Measurements from ENCODE around the gene MYEOV. TPM values are rescaled to one million over a fixed set of nuclear protein-coding genes. Genes with fewer than 3 reads are reported as not detected.

Gene MYEOV
- total RNA-seq, 1 donor from 2014 or later, result 0.25 TPM

DNA sequence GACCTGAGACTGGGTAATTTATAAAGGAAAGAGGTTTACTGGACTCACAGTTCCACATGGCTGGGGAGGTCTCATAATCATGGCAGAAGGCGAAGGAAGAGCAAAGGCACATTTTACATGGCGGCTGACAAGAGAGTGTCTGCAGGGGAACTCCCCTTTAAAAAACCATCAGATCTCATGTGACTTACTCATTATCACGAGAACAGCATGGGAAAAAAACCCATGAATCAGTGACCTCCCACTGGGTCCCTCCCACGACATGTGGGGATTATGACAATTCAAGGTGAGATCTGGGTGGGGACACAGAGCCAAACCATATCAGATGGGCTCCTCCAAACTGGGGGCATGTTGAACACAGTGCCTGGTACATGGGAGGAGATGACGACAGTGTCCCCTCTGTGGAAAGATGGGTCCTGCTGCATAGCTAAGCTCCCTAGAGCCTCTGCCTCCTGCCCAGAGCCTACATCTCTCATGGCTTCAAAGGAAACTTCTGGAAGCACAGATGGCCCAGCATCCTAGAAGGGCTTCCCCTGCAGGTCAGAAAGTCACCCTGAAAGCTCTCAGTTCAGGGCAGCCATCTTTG lies 46.1 kb downstream of the MYEOV start:
- DNase-seq (ENCODE audit: low read depth), result no peak

DNA sequence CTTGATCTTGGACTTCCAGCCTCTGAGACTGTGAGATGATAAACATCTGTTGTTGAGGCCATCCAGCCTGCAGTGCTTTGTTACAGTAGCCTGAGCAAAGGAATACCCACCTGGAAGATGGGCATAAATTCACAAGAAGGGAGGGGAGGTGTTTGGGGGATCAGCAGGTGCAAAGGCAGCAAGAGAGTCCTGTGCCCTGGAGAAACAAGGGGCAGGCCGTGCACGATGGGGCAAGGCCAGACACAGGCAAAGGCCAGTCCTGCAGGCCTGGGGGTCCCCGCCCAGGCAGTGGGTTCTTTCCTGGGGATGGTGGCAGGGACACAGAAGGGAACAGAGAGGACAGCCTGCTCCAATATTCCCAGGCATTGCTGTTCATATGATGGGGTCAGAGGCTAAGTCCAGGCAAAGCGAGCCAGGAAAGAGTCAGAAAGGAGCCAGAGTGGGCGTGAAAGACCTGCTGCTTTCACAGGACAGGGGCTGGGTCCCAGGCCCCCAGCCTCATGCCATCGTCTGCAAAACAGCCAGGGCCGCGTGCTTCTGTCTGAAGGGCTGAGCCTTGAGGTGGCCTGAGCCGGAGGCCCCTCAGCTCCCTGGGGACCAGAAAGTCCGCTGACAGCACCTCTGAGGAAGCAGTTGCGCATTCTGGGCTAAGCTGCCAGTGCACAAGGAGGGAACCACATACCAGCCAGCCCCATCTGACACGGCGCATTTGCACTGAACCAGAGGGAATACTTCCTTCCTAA lies 48.8 kb downstream of the MYEOV start:
- DNase-seq (ENCODE audit: low read depth), result no peak

DNA sequence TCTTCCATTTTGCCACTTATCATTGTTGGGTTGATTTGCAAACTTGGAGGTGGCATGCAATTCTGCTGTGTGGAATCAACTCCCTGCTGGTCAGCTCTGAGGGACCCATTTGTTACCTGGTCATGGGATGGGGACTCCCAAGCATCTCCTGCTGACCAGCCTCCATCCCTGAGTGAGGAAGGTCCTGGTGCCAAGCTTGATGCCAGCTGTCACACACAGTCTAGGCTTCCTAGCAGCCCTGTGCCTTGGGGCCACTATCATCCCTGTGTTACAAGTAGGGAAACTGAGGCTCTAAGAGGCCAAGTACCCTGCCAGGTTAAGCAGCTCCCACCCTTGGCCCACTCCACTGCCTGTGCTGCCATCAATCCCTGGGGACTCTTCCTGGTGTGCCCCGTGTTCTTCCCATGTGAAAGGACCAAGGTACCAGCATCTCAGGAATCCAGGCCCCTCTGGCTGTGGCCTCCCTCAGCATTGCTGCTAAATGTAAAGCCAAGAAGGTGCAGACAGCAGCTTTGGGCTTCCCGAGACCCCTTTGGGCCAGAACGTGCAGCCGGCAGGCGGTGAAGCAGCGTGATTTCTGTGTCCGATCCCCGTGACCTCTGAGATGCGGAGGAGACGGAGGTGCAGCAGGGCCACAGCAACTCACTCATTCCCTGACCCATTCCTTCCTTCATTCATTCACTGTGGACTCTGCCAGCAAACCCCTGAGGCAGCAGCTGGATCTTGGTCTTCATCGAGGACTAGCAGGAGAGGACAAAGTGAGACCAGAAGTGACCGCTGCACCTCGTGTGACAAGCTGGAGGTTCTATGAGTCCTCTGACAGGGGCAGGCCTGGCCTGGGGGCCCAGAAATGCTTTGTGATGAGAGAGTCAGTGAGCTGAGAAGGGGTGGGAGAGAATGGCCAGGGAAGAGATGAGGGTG lies 49.7 kb downstream of the MYEOV start:
- no peak for DNase-seq (ENCODE audit: low read depth)

DNA sequence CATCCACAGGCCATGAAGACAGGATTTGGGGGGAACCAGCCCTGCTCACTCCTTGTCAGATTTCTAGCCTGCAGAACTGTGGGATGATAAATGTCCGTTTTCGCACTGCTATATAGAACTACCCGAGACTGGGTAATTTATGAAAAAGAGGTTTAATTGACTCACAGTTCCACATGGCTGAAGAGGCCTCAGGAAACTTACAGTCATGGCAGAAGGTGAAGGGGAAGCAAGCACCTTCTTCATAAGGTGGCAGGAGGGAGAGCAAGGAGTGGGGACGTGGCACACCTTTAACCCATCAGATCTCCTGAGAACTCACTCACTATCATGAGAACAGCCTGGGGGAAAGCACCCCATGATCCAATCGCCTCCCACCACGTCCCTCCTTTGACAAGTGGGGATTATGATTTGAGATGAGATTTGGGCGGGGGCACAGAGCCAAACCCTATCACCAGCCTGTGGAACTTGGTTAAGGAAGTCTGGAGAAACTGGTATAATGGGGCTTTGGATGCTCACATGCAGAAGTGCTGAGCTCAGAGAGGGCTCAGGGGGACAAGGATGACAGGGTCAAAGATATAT lies 50.7 kb downstream of the MYEOV start:
- no peak for DNase-seq (ENCODE audit: low read depth)

Other genes starting within 250 kb of the MYEOV start
- gene TPCN2, start 245.2 kb upstream of the MYEOV start, total RNA-seq, result 9.9 and 15.6 TPM in 2 replicates
- 0.05 TPM in 1 of 2 replicates, not detected in the other for gene SMIM38, start 138.2 kb upstream of the MYEOV start, total RNA-seq
- not detected in 2 replicates for gene LINC01488, start 187.5 kb downstream of the MYEOV start, total RNA-seq

All from renal cortical epithelial cell (primary cell).